SK-N-SH (cell line): Measurements from ENCODE around the gene ZC3H12A. TPM values are rescaled to one million over a fixed set of nuclear protein-coding genes. Genes with fewer than 3 reads are reported as not detected.
"Not testable (repeated sequence)": the region's sequence is repeated elsewhere in the genome, so short reads cannot be mapped to it uniquely, and the experiment has no call there.

Experiments used
- CTCF ChIA-PET: fragments of 300-600, 350-600 bp; formaldehyde crosslinking; extraction: SDS; loops from one replicate; lab custom pipeline; 2021; lab: Yijun Ruan, JAX
- POLR2A ChIA-PET: fragments of 350-600 bp; sonication (Branson Sonifier 250); formaldehyde crosslinking; extraction: SDS; loops from one replicate; lab custom pipeline; 2020; ENCODE audit warnings: antibody characterized with exemption, inconsistent platforms; lab: Yijun Ruan, JAX
- DNase-seq: peaks from one replicate; pipeline ENCODE4 v3.0.0; 2012
- H2AFZ ChIP-seq: fragments of 200-600 bp; sonication (generic); 2 replicates; pipeline ENCODE4 v1.8.1; 2016; ENCODE audit warnings: antibody characterized with exemption, mild to moderate bottlenecking, low read depth
- H3F3A ChIP-seq: fragments of 200-600 bp; sonication (generic); replicated peaks from 2 replicates; pipeline ENCODE3; 2016; ENCODE audit warnings: antibody characterized with exemption, mild to moderate bottlenecking; ENCODE audit not compliant: insufficient read depth
- H3K27ac ChIP-seq, 2 experiments: fragments of 200-500 bp in 1 of 2; fragments of 200-600 bp in 1 of 2; sonication (Bioruptor generic) in 1 of 2; sonication (generic), shearing (Covaris generic) in 1 of 2; 2 replicates each; pipeline versions ENCODE4 v1.5.1 to v1.6.1; 2014 to 2016; ENCODE audit warnings: low read depth in 2 of 2, inconsistent platforms in 1 of 2, low read length in 1 of 2, mild to moderate bottlenecking in 1 of 2, mixed read lengths in 1 of 2
- H3K27me3 ChIP-seq: fragments of 200-600 bp; sonication (generic), shearing (Covaris generic); 2 replicates; pipeline ENCODE4 v1.6.1; 2016; ENCODE audit warnings: mixed run types; ENCODE audit not compliant: insufficient read depth
- H3K36me3 ChIP-seq, 2 experiments: fragments of 200-500 bp in 1 of 2; fragments of 200-600 bp in 1 of 2; sonication (Bioruptor generic) in 1 of 2; sonication (generic) in 1 of 2; replicated peaks in 1 of 2; 2 replicates each; pipeline versions ENCODE3 to v1.5.1; 2014 to 2016; ENCODE audit warnings: low read length in 1 of 2, mild to moderate bottlenecking in 1 of 2; ENCODE audit not compliant: insufficient read depth in 2 of 2, control insufficient read depth in 1 of 2
- H3K4me1 ChIP-seq, 2 experiments: fragments of 200-500 bp in 1 of 2; fragments of 200-600 bp in 1 of 2; sonication (Bioruptor generic) in 1 of 2; sonication (generic), shearing (Covaris generic) in 1 of 2; 2 replicates each; pipeline versions ENCODE4 v1.5.1 to v1.6.1; 2014 to 2016; ENCODE audit warnings: low read depth in 1 of 2, low read length in 1 of 2, mixed run types in 1 of 2; ENCODE audit not compliant: insufficient read depth in 2 of 2, control insufficient read depth in 1 of 2
- H3K4me2 ChIP-seq: fragments of 200-600 bp; sonication (generic), shearing (Covaris generic); 2 replicates; pipeline ENCODE4 v1.6.1; 2017; ENCODE audit warnings: mixed run types
- H3K4me3 ChIP-seq, 2 experiments: fragments of 200-500 bp in 1 of 2; fragments of 200-600 bp in 1 of 2; sonication (Bioruptor generic) in 1 of 2; sonication (generic), shearing (Covaris generic) in 1 of 2; 2 replicates each; pipeline versions ENCODE4 v1.5.1 to v1.8.1; 2014 to 2016; ENCODE audit warnings: low read depth in 2 of 2, inconsistent platforms in 1 of 2, low read length in 1 of 2, mild to moderate bottlenecking in 1 of 2, mixed read lengths in 1 of 2, moderate library complexity in 1 of 2
- H3K79me2 ChIP-seq: fragments of 200-600 bp; sonication (generic); 2 replicates; pipeline ENCODE4 v1.8.1; 2017; ENCODE audit warnings: mild to moderate bottlenecking; ENCODE audit not compliant: insufficient read depth
- H3K9ac ChIP-seq: fragments of 200-600 bp; sonication (generic); 2 replicates; pipeline ENCODE4 v1.6.1; 2017; ENCODE audit warnings: mixed run types
- H3K9me2 ChIP-seq: fragments of 200-600 bp; sonication (generic); 2 replicates; pipeline ENCODE4 v1.6.1; 2017; ENCODE audit warnings: mixed run types
- H3K9me3 ChIP-seq: fragments of 200-600 bp; sonication (generic); 2 replicates; pipeline ENCODE4 v1.6.1; 2017; ENCODE audit warnings: mixed run types, mild to moderate bottlenecking, moderate library complexity
- H4K20me1 ChIP-seq: fragments of 200-600 bp; sonication (generic); 2 replicates; pipeline ENCODE4 v1.6.1; 2017; ENCODE audit warnings: mild to moderate bottlenecking, mixed run types; ENCODE audit not compliant: insufficient read depth
- ELF1 ChIP-seq: IDR thresholded peaks from 2 replicates; pipeline ENCODE4 v1.4.0; 2012
- FOXM1 ChIP-seq: IDR thresholded peaks from 2 replicates; pipeline ENCODE4 v1.4.0; 2012; ENCODE audit warnings: low read depth, mild to moderate bottlenecking
- NRF1 ChIP-seq: IDR thresholded peaks from 2 replicates; pipeline ENCODE4 v1.6.1; 2012; ENCODE audit warnings: low read depth, mild to moderate bottlenecking, low read length
- TEAD4 ChIP-seq: IDR thresholded peaks from 2 replicates; pipeline ENCODE4 v1.4.0; 2012; ENCODE audit warnings: mild to moderate bottlenecking, borderline replicate concordance; ENCODE audit not compliant: insufficient read depth
- WGBS: methylation state at CpG from one replicate; pipeline ENCODE4 v1.1.6; 2017; ENCODE audit warnings: low lambda C conversion rate; 5-methylcytosine and 5-hydroxymethylcytosine counted together
- polyA plus RNA-seq, 3 experiments: library from polyadenylated mRNA; depleted of rRNA; stranded (reverse); fragments of >200 nt; gene quantifications; 2 replicates each; pipeline ENCODE4 v1.2.3, GENCODE V29; 2012
- TF ChIP-seq, protein P1 (sequence below): fragments of 150-350 bp; IDR thresholded peaks from 2 replicates; pipeline ENCODE4 v1.6.1; 2016; ENCODE audit warnings: mild to moderate bottlenecking, low read depth, low read length
- TF ChIP-seq, protein P2 (sequence below): IDR thresholded peaks from 2 replicates; pipeline ENCODE4 v1.6.1; 2012; ENCODE audit warnings: mild to moderate bottlenecking, low read depth, low read length, moderate library complexity

ZC3H12A gene
- polyA plus RNA-seq, 1 of the 3 experiments (the other 2 are of a cell fraction), result 8.9 TPM

DNA sequence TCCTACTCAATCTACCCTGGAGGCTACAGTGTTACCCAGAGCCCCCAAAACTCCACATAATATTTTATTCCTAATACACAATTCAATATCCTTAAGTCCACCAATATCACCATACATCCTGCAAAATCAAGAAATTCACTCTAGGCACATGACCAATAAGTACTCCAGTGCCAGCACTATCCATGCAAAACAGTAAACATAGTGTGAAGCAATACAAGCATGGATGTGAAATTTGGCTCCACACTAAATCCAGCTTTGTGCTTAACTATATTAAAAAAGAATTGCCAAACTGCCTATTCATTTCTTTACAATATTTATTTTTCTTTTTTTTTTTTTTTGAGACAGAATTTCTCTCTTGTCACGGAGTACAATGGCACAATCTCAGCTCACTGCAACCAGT lies 43.2 kb downstream of the ZC3H12A start:
- peaks cover 20% of the 10 kb centered on the region for H3K79me2 ChIP-seq
- H3K4me2 ChIP-seq, result no peak overlapping the region
- POLR2A ChIA-PET, result no interaction called here
- no peaks in the 10 kb centered on the region for H3K9me3 ChIP-seq
- H3K9me2 ChIP-seq, result no peaks in the 10 kb centered on the region
- TF ChIP-seq NRF1 (no peak), ELF1 (no peak)
- TF ChIP-seq, protein P1, sequence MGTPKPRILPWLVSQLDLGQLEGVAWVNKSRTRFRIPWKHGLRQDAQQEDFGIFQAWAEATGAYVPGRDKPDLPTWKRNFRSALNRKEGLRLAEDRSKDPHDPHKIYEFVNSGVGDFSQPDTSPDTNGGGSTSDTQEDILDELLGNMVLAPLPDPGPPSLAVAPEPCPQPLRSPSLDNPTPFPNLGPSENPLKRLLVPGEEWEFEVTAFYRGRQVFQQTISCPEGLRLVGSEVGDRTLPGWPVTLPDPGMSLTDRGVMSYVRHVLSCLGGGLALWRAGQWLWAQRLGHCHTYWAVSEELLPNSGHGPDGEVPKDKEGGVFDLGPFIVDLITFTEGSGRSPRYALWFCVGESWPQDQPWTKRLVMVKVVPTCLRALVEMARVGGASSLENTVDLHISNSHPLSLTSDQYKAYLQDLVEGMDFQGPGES, result no peak
- TF ChIP-seq, all 33 proteins: peak for 0
- no peak overlapping the region for H3K9ac ChIP-seq
- peaks cover 7% of the 10 kb centered on the region; the same call in 1 of the 2 replicates for H4K20me1 ChIP-seq
- H3K36me3 ChIP-seq, result peaks cover under 1 to 8% of the 10 kb centered on the region in 2 experiments
- no peak for DNase-seq
- H2AFZ ChIP-seq, result no peak overlapping the region
- H3K27ac ChIP-seq, result no peak overlapping the region
- peaks cover 0 to 15% of the 10 kb centered on the region in 2 experiments; a peak in 1 of 4 replicates for H3K4me1 ChIP-seq
- 93% methylated on average over 1 of the region's 1 CpG for WGBS
- H3K4me3 ChIP-seq, result no peak overlapping the region
- CTCF ChIA-PET, result no interaction called here
- no peaks in the 10 kb centered on the region for H3K27me3 ChIP-seq
- no peaks in the 10 kb centered on the region for H3F3A ChIP-seq

DNA sequence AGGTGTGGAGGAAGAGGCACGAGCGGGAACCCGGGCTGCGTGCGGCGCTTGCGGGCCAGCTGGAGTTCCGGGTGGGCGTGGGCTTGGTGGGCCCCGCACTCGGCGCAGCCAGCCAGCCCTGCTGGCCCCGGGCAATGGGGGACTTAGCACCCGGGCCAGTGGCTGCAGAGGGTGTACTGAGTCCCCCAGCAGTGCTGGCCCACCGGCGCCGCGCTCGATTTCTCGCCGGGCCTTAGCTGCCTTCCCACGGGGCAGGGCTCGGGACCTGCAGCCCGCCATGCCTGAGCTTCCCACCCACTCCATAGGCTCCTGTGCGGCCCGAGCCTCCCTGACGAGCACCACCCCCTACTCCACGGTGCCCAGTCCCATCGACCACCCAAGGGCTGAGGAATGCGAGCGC lies 43.9 kb downstream of the ZC3H12A start:
- whole genome bisulfite sequencing, result 100% methylated on average over 6 of the region's 31 CpGs
- not testable (repeated sequence) for H3K9me3 ChIP-seq

DNA sequence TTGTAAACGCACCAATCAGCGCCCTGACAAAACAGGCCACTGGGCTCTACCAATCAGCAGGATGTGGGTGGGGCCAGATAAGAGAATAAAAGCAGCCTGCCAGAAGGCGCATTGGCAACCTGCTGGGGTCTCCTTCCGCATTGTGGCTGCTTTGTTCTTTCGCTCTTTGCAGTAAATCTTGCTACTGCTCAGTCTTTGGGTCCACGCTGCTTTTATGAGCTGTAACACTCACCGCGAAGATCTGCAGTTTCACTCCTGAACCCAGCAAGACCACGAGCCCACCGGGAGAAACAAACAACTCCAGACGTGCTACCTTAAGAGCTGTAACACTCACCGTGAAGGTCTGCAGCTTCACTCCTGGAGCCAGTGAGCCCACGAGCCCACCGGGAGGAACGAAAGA lies 44.5 kb downstream of the ZC3H12A start:
- H3K27ac ChIP-seq, H3K9me2 ChIP-seq, H2AFZ ChIP-seq, H3K4me1 ChIP-seq, CTCF ChIA-PET, H3K4me3 ChIP-seq, H3K4me2 ChIP-seq, DNase-seq, H4K20me1 ChIP-seq, H3K9ac ChIP-seq, H3K36me3 ChIP-seq, POLR2A ChIA-PET, H3F3A ChIP-seq, H3K27me3 ChIP-seq, H3K9me3 ChIP-seq, H3K79me2 ChIP-seq: not testable (repeated sequence)
- 92% methylated on average over 15 of the region's 15 CpGs for WGBS

More for the DNA sequence above, 43.9 kb downstream of the ZC3H12A start:
- H3K4me2 ChIP-seq, H3K9me2 ChIP-seq, CTCF ChIA-PET, H3F3A ChIP-seq, H4K20me1 ChIP-seq, DNase-seq, H3K36me3 ChIP-seq, H3K27ac ChIP-seq, H3K27me3 ChIP-seq, H2AFZ ChIP-seq, POLR2A ChIA-PET, H3K4me3 ChIP-seq, H3K9ac ChIP-seq: not testable (repeated sequence)
- Histone ChIP-seq H3K79me2 (peaks cover 13% of the 10 kb centered on the region), H3K4me1 (peaks cover 0 to 14% of the 10 kb centered on the region in 2 experiments; a peak in 1 of 4 replicates)

DNA sequence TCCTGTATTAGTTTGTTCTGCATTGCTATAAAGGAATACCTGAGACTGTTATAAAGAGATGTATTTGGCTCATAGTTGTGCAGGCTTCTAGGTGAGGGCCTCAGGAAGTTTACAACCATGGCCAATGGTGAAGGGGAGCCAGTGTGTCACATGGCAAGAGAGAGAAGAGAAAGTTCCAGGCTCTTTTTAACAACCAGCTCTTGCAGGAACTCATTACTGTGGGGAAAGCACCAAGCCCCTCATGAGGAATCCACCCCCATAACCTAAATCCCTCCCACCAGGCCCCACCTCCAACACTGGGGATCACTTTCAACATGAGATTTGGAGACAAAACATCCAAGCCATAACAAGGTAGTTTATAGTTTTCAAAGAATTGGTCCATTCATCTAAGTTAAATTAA lies 45.2 kb downstream of the ZC3H12A start:
- ChIA-PET CTCF (no interaction called here), POLR2A (no interaction called here)
- no peak for TF ChIP-seq FOXM1
- TF ChIP-seq TEAD4, result no peak
- TF ChIP-seq, protein P2, sequence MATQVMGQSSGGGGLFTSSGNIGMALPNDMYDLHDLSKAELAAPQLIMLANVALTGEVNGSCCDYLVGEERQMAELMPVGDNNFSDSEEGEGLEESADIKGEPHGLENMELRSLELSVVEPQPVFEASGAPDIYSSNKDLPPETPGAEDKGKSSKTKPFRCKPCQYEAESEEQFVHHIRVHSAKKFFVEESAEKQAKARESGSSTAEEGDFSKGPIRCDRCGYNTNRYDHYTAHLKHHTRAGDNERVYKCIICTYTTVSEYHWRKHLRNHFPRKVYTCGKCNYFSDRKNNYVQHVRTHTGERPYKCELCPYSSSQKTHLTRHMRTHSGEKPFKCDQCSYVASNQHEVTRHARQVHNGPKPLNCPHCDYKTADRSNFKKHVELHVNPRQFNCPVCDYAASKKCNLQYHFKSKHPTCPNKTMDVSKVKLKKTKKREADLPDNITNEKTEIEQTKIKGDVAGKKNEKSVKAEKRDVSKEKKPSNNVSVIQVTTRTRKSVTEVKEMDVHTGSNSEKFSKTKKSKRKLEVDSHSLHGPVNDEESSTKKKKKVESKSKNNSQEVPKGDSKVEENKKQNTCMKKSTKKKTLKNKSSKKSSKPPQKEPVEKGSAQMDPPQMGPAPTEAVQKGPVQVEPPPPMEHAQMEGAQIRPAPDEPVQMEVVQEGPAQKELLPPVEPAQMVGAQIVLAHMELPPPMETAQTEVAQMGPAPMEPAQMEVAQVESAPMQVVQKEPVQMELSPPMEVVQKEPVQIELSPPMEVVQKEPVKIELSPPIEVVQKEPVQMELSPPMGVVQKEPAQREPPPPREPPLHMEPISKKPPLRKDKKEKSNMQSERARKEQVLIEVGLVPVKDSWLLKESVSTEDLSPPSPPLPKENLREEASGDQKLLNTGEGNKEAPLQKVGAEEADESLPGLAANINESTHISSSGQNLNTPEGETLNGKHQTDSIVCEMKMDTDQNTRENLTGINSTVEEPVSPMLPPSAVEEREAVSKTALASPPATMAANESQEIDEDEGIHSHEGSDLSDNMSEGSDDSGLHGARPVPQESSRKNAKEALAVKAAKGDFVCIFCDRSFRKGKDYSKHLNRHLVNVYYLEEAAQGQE, result no peak
- Histone ChIP-seq H3K4me3 (no peak overlapping the region), H3K79me2 (no peaks in the 10 kb centered on the region), H4K20me1 (no peaks in the 10 kb centered on the region), H3K4me1 (peaks cover 0 to 8% of the 10 kb centered on the region in 2 experiments; a peak in 1 of 4 replicates), H3K9me2 (no peaks in the 10 kb centered on the region), H3F3A (no peaks in the 10 kb centered on the region), H3K27ac (no peak overlapping the region), H3K9me3 (no peaks in the 10 kb centered on the region), H3K27me3 (no peaks in the 10 kb centered on the region), H3K36me3 (no peaks in the 10 kb centered on the region), H3K9ac (no peak overlapping the region), H3K4me2 (no peak overlapping the region), H2AFZ (no peak overlapping the region)
- no peak for DNase-seq

DNA sequence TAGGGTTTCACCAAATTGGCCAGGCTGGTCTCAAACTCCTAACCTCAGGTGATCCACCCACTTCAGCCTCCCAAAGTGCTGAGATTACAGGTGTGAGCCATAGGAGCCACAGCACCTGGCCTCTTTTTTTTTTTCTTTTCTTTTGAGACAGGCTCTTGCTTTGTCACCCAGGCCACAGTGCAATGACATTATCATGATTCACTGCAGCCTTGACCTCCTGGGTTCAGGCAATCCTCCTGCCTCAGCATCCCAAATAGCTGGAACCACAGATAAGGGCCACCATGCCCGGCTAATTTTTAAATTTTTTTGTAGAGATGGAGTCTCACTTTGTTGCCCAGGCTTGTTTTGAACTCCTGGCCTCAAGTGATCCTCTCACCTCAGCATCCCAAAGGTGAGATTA lies 55.5 kb downstream of the ZC3H12A start:
- H4K20me1 ChIP-seq, H3K4me3 ChIP-seq, H3K27ac ChIP-seq, H2AFZ ChIP-seq, H3K9me3 ChIP-seq, POLR2A ChIA-PET, H3K9ac ChIP-seq, H3K36me3 ChIP-seq, H3K4me1 ChIP-seq, DNase-seq, CTCF ChIA-PET, H3K9me2 ChIP-seq, H3K79me2 ChIP-seq, H3K27me3 ChIP-seq, H3K4me2 ChIP-seq: not testable (repeated sequence)
- WGBS, result 100% methylated on average over 1 of the region's 1 CpG
- peaks cover 14% of the 10 kb centered on the region for H3F3A ChIP-seq
